Subcutaneous adipose tissue (tissue), 4 donors: ENCODE measurements around the gene SGTB. TPM values are rescaled to one million over a fixed set of nuclear protein-coding genes. Genes with fewer than 3 reads are reported as not detected.

Experiments
- total RNA-seq, 4 donors: library from RNA; depleted of rRNA; stranded (reverse); fragments of >200 nt; gene quantifications; one replicate each; pipeline ENCODE4 v1.1.0, GENCODE V29; 2016
- TF ChIP-seq, protein P1 (sequence below): fragments of 450-650 bp; IDR thresholded peaks from one replicate; pipeline ENCODE4 v1.5.1; 2016; ENCODE audit warnings: low read depth, mild to moderate bottlenecking, control low read depth, antibody characterized with exemption, moderate library complexity

SGTB gene
- total RNA-seq, 4 donors from 2014 or later: 7.3 to 19.4 (median 10.2) TPM

DNA sequence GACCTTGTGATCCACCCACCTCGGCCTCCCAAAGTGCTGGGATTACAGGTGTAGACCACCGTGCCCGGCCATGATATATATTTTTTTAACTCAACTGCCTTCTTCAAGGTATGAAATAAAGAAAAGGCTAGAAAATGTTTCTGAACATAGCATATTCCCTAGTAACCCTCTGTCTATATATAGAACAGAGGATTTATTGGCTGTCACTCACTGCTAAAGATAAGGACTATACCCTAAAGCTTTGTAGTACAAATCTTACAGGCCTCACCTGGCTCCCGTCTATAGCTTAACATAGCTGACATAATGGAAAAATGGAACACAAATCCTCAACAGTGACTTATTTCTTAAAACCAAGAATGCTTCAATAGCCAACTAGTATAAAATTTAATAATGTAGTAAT lies 14.2 kb downstream of the SGTB start:
- TF ChIP-seq, protein P1, sequence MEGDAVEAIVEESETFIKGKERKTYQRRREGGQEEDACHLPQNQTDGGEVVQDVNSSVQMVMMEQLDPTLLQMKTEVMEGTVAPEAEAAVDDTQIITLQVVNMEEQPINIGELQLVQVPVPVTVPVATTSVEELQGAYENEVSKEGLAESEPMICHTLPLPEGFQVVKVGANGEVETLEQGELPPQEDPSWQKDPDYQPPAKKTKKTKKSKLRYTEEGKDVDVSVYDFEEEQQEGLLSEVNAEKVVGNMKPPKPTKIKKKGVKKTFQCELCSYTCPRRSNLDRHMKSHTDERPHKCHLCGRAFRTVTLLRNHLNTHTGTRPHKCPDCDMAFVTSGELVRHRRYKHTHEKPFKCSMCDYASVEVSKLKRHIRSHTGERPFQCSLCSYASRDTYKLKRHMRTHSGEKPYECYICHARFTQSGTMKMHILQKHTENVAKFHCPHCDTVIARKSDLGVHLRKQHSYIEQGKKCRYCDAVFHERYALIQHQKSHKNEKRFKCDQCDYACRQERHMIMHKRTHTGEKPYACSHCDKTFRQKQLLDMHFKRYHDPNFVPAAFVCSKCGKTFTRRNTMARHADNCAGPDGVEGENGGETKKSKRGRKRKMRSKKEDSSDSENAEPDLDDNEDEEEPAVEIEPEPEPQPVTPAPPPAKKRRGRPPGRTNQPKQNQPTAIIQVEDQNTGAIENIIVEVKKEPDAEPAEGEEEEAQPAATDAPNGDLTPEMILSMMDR: no peak

DNA sequence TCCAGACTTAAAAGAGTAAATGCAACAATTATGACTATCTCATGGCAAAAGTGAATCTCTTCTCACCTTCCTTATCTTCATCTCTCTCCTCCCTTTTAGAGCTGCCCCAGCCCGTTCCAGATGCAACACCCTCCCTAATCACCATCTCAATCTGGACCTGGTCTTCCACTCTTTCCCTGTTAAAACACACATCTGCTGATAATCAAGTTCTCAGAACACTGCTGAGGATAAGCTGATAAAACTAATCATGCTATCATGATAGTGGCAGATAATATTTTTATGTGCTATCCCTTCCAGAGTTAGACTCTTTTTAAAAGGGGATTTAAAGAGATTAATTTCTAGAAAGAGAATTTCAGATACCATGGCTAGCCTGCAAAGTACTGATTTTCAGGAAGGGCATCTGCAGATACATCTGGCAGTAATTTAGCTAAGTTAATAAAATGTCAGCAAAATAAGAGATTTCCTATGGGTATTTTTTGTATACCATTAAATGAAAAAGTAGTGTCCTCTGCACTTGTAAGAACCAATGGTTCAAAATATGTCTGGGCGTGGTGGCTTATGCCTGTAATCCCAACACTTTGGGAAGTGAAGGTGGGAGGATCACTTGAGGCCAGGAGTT lies 17.2 kb downstream of the SGTB start:
- TF ChIP-seq, protein P1: no peak

DNA sequence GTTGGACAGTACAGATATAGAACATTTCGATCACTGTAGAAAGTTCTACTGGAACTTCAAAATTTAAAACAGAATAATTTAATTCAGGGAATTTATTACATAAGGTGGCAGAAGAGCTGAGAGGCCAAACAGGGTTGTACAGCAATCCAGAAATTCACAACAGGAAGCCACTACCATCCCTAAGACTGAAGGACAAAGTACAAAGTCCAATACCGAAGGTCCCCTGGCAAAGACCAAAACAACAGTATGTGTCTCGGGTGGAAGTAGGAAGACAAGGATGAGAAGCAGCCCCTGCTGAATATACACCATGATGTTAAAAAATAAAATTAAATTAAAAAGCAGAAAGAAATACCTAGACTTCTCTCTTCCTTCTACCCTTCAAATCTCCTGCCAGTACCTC lies 19.9 kb downstream of the SGTB start:
- TF ChIP-seq, protein P1: no peak

DNA sequence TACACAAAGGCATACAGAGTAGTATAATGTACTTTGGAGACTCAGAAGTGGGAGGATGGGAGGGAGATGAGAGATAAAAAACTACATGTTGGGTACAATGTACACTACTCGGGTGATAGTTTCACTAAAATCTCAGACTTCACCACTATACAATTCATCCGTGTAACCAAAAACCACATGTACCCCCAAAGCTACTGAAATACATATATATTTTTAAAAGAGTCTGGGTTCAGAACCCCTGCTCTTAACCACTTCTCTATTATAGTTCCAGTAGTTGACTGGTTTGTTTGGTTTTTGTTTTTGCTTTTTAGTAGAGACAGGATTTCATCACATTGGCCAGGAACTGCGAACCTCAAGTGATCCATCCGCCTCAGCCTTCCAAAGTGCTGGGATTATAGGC lies 22.6 kb downstream of the SGTB start:
- TF ChIP-seq, protein P1: no peak

DNA sequence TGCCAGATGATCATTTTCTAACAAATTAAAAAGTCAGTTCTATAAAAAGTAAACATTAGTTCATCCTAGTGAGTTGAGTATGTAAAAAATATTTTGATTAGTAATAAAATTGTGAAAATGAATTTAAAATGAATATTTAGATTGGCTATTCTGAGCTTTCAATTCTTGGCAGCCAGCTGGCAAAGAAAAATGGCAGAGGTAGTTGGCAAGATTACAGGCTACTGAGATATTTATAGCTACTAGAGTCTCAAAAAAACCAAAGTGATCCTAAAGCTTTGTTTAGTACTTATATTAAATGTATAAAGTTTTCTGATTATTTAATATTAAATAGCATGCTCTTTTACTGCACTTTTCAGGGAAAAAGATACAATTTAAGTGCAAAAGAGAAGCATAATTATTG lies 25.0 kb downstream of the SGTB start:
- TF ChIP-seq, protein P1: no peak

DNA sequence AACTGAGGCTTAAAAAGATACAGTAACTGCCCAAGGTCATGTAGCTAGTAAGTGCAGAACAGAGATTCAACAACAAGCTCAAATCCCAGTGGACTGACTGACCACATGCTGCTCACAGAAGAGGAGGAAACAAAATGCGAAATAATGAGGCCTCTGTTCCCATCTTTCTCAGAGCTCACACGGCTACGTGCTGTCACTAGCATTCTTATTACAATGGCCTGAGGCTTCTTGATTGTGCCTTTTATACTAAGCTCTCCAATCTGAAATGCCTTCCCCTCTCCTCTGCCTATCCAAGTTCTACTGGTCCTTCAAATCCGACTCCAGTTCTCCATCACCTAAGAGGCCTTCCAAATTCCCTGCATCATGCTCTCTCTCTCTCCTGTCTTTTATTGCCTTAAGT lies 26.0 kb downstream of the SGTB start:
- TF ChIP-seq, protein P1: no peak

DNA sequence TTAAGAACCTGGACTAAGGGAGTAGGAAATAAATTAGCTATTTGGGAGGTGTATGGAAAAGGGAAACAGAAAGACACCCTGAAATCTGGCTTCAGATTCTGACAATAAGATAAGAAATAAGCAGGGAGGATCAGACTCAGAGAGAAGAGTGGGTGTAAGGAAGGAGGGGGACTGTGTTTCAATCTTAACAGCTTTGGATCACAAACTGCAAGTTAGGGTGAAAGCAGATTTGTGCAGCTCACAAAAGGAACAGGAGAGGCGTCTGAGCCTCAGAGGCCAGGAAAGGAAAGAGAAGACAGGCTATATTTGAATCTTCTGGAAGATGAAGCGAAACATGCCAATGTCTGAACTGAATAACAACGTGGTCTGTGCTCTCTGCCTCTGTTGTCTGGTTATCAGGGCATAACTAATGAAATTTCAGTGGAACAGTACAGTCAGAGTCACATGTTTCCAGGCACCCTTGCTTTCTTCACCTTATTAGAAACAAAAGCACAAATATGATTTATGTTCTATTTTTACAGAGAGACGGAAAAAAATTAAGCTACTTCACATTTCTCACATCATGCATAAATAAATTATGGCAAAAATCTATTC lies 26.6 kb downstream of the SGTB start:
- TF ChIP-seq, protein P1: no peak
